ENCODE measurements around the gene CCL19.

The CCL19 gene

GRCh38 chr9:34694811-34695210 lies 3.7 kb upstream of the CCL19 start:
- DNase-seq (ENCODE audit: low spot score) = no peak

GRCh38 chr9:34693560-34693959 lies 2.5 kb upstream of the CCL19 start:
- no peak for DNase-seq (ENCODE audit: low spot score)

GRCh38 chr9:34691936-34692315 lies 850 bp upstream of the CCL19 start:
- DNase-seq (ENCODE audit: low spot score) = no peak

GRCh38 chr9:34689512-34689911 lies 1.6 kb downstream of the CCL19 start:
- no peak for DNase-seq (ENCODE audit: low spot score)

- DNase-seq (ENCODE audit: low spot score) = no peak
These were observed 2.0 kb downstream of the CCL19 start for GRCh38 chr9:34689116-34689470.

GRCh38 chr9:34688329-34689115 lies 2.6 kb downstream of the CCL19 start:
- no peak for DNase-seq (ENCODE audit: low spot score)

GRCh38 chr9:34687276-34688030 lies 3.6 kb downstream of the CCL19 start:
- DNase-seq (ENCODE audit: low spot score) = no peak

- DNase-seq (ENCODE audit: low spot score) = no peak
These were observed 4.3 kb downstream of the CCL19 start for GRCh38 chr9:34686732-34687131.

GRCh38 chr9:34686231-34686630 lies 4.8 kb downstream of the CCL19 start:
- DNase-seq (ENCODE audit: low spot score) = no peak

GRCh38 chr9:34685591-34685990 lies 5.5 kb downstream of the CCL19 start:
- DNase-seq (ENCODE audit: low spot score) = no peak

- no peak for DNase-seq (ENCODE audit: low spot score)
These were observed 6.3 kb downstream of the CCL19 start for GRCh38 chr9:34684816-34685215.

- no peak for DNase-seq (ENCODE audit: low spot score)
These were observed 6.9 kb downstream of the CCL19 start for GRCh38 chr9:34684145-34684544.

- DNase-seq (ENCODE audit: low spot score) = no peak
These were observed 15.2 kb downstream of the CCL19 start for GRCh38 chr9:34675869-34676268.

- peak; percentile 29 for DNase-seq (ENCODE audit: low spot score)
These were observed 15.9 kb downstream of the CCL19 start for GRCh38 chr9:34675048-34675714.

- DNase-seq (ENCODE audit: low spot score) = no peak
These were observed 16.6 kb downstream of the CCL19 start for GRCh38 chr9:34674440-34674839.

- no peak for DNase-seq (ENCODE audit: low spot score)
These were observed 19.8 kb downstream of the CCL19 start for GRCh38 chr9:34671307-34671706.

GRCh38 chr9:34669809-34670562 lies 21.1 kb downstream of the CCL19 start:
- no peak for DNase-seq (ENCODE audit: low spot score)

GRCh38 chr9:34665381-34666250 lies 25.5 kb downstream of the CCL19 start:
- peak; percentile 95 for DNase-seq (ENCODE audit: low spot score)

GRCh38 chr9:34665067-34665380 lies 26.1 kb downstream of the CCL19 start:
- DNase-seq (ENCODE audit: low spot score) = no peak

GRCh38 chr9:34664281-34665066 lies 26.6 kb downstream of the CCL19 start:
- peak; percentile 80 for DNase-seq (ENCODE audit: low spot score)

GRCh38 chr9:34663303-34663605 lies 27.8 kb downstream of the CCL19 start:
- DNase-seq (ENCODE audit: low spot score) = no peak

Data from globus pallidus (tissue), 1 donor.